ENCODE results near the gene CALM3. TPM values are rescaled to one million over a fixed set of nuclear protein-coding genes. Genes with fewer than 3 reads are reported as not detected.

The CALM3 gene
- polyA plus RNA-seq, 3 donors: 165 to 240 (median 177) TPM

- intact Hi-C loops (cut with micrococcal nuclease): no loop called here
- peaks cover 58% of the 10 kb centered on the region for H3K4me1 Mint-ChIP-seq
- Histone ChIP-seq H3K36me3 (replicated peaks in 1 of 2; ENCODE audit: control insufficient read depth in 1 of 2, insufficient read depth in 2 of 2, low read length in 2 of 2) (no peaks in the 10 kb centered on the region), H3K9ac (ENCODE audit: insufficient read depth, low read length, poor library complexity, severe bottlenecking) (no peak overlapping the region), H3K9me3 (replicated peaks in 1 of 2; ENCODE audit: control insufficient read depth in 1 of 2, insufficient read depth in 1 of 2, low read length in 2 of 2) (no peaks in the 10 kb centered on the region), H3K4me3 (replicated peaks in 1 of 3; ENCODE audit: low read depth in 2 of 3, low read length in 3 of 3) (no peak overlapping the region), H3K4me1 (ENCODE audit: control insufficient read depth in 1 of 2, insufficient read depth in 2 of 2, low read length in 2 of 2) (peaks cover 48 to 53% of the 10 kb centered on the region in 2 donors), H3K27me3 (ENCODE audit: control insufficient read depth in 2 of 2, insufficient read depth in 2 of 2, low read length in 2 of 2) (peaks cover under 1 to 21% of the 10 kb centered on the region in 2 donors), H2AFZ (ENCODE audit: insufficient read depth, low read depth, low read length, poor library complexity, severe bottlenecking) (no peak overlapping the region), H3K27ac (ENCODE audit: low read depth in 1 of 2, low read length in 2 of 2) (no peak overlapping the region), H3K4me2 (replicated peaks; ENCODE audit: extremely low read depth, low read length, poor library complexity, severe bottlenecking) (no peak overlapping the region), H4K20me1 (ENCODE audit: insufficient read depth, low read length) (no peaks in the 10 kb centered on the region), H3K79me2 (ENCODE audit: insufficient read depth, low read length) (no peaks in the 10 kb centered on the region)
- TF ChIP-seq, protein P1, sequence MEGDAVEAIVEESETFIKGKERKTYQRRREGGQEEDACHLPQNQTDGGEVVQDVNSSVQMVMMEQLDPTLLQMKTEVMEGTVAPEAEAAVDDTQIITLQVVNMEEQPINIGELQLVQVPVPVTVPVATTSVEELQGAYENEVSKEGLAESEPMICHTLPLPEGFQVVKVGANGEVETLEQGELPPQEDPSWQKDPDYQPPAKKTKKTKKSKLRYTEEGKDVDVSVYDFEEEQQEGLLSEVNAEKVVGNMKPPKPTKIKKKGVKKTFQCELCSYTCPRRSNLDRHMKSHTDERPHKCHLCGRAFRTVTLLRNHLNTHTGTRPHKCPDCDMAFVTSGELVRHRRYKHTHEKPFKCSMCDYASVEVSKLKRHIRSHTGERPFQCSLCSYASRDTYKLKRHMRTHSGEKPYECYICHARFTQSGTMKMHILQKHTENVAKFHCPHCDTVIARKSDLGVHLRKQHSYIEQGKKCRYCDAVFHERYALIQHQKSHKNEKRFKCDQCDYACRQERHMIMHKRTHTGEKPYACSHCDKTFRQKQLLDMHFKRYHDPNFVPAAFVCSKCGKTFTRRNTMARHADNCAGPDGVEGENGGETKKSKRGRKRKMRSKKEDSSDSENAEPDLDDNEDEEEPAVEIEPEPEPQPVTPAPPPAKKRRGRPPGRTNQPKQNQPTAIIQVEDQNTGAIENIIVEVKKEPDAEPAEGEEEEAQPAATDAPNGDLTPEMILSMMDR (IDR thresholded peaks at IDR 0.05): no peak
- peak overlapping the region in 1 of 2 donors; percentile 51 for H3K4me3 Mint-ChIP-seq
- peaks cover 31 to 35% (median 33%) of the 10 kb centered on the region in 3 donors for H3K27me3 Mint-ChIP-seq (ENCODE audit: low read depth in 3 of 3)
- H3K27ac Mint-ChIP-seq: peak overlapping the region in 2 of 7 donors; percentile 4 to 63
- WGBS (ENCODE audit: insufficient coverage): 47% methylated on average over 12 of the region's 15 CpGs
- H3K9me3 Mint-ChIP-seq: peaks cover 0 to 3% (median 0%) of the 10 kb centered on the region in 7 donors
- peak in 2 of 3 donors; percentile 21 to 65 for DNase-seq
- peaks cover 0 to 7% of the 10 kb centered on the region in 2 donors for H3K36me3 Mint-ChIP-seq
Observed at GRCh38 chr19:46629546-46630025, 28.5 kb downstream of the CALM3 start.

DNA sequence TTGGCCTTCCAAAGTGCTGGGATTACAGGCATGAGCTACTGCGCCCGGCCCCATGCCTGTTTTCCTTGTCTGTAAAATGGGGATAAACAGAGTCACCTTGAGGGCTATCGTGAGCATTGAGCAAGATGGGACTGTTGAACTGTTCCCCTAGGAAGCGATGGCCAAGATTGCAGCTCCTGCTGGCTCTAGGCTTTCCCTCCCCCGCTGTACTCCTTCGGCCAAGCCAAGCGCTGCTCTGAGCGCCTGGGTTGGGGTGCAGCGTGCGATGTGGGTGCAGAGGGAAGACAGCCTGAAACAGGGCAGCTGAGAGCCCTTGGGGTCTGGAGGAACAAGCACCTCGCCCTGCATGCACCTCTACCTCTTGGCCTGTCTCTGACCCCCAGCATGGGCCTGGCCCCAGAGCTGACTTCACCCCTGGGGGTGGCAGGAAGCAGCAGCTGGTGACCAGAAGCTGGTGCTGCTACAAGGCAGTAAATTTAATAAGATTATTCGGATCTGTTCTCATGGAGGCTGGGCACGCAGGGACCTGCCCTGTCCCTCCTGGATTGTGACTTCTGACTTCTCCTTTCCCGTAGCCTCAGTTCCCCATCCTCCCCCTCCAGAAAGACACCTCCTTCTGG is 29.6 kb downstream of the CALM3 start:
- no peak overlapping the region for H3K4me3 ChIP-seq (replicated peaks in 1 of 3; ENCODE audit: low read depth in 2 of 3, low read length in 3 of 3)
- no peak overlapping the region for H3K4me2 ChIP-seq (replicated peaks; ENCODE audit: extremely low read depth, low read length, poor library complexity, severe bottlenecking)
- H3K27ac ChIP-seq (ENCODE audit: low read depth in 1 of 2, low read length in 2 of 2): no peak overlapping the region
- no peaks in the 10 kb centered on the region for H4K20me1 ChIP-seq (ENCODE audit: insufficient read depth, low read length)
- H3K4me1 ChIP-seq (ENCODE audit: control insufficient read depth in 1 of 2, insufficient read depth in 2 of 2, low read length in 2 of 2): peaks cover 41 to 47% of the 10 kb centered on the region in 2 donors
- H3K9ac ChIP-seq (ENCODE audit: insufficient read depth, low read length, poor library complexity, severe bottlenecking): no peak overlapping the region
- H3K4me1 Mint-ChIP-seq: peaks cover 52% of the 10 kb centered on the region
- no peaks in the 10 kb centered on the region for H3K9me3 ChIP-seq (replicated peaks in 1 of 2; ENCODE audit: control insufficient read depth in 1 of 2, insufficient read depth in 1 of 2, low read length in 2 of 2)
- H3K27ac Mint-ChIP-seq: peak overlapping the region in 2 of 7 donors; percentile 18 to 57
- TF ChIP-seq, protein P1 (IDR thresholded peaks at IDR 0.05): no peak
- peaks cover 39 to 40% (median 40%) of the 10 kb centered on the region in 3 donors for H3K27me3 Mint-ChIP-seq (ENCODE audit: low read depth in 3 of 3)
- H3K36me3 Mint-ChIP-seq: peaks cover 0 to 4% of the 10 kb centered on the region in 2 donors
- H3K79me2 ChIP-seq (ENCODE audit: insufficient read depth, low read length): no peaks in the 10 kb centered on the region
- H3K36me3 ChIP-seq (replicated peaks in 1 of 2; ENCODE audit: control insufficient read depth in 1 of 2, insufficient read depth in 2 of 2, low read length in 2 of 2): no peaks in the 10 kb centered on the region
- peaks cover 0 to 3% (median 0%) of the 10 kb centered on the region in 7 donors for H3K9me3 Mint-ChIP-seq
- DNase-seq: no peak
- intact Hi-C loops (cut with micrococcal nuclease): no loop called here
- no peak overlapping the region for H2AFZ ChIP-seq (ENCODE audit: insufficient read depth, low read depth, low read length, poor library complexity, severe bottlenecking)
- 68% methylated on average over 12 of the region's 14 CpGs for WGBS (ENCODE audit: insufficient coverage)
- H3K27me3 ChIP-seq (ENCODE audit: control insufficient read depth in 2 of 2, insufficient read depth in 2 of 2, low read length in 2 of 2): peaks cover 6 to 28% of the 10 kb centered on the region in 2 donors
- no peak overlapping the region for H3K4me3 Mint-ChIP-seq

Measured in CD14-positive monocyte (primary cell).